Neuron (in vitro differentiated cells): Measurements from ENCODE around the gene TENM4.

Experiments
- H2AFZ ChIP-seq: one replicate; pipeline ENCODE4 v1.6.1; 2013; ENCODE audit warnings: low read depth, mild to moderate bottlenecking, inconsistent platforms, low read length, moderate library complexity
- H3K27me3 ChIP-seq: one replicate; pipeline ENCODE4 v1.6.1; 2013; ENCODE audit warnings: low read length; ENCODE audit not compliant: insufficient read depth
- H3K36me3 ChIP-seq: one replicate; pipeline ENCODE4 v1.6.1; 2013; ENCODE audit warnings: low read length; ENCODE audit not compliant: insufficient read depth
- H3K4me1 ChIP-seq: one replicate; pipeline ENCODE4 v1.6.1; 2013; ENCODE audit warnings: low read length; ENCODE audit not compliant: insufficient read depth
- H3K4me3 ChIP-seq: 2 replicates; pipeline ENCODE4 v1.5.1; 2013; ENCODE audit warnings: mild to moderate bottlenecking, low read length, moderate library complexity
- H3K9me3 ChIP-seq: one replicate; pipeline ENCODE4 v1.6.1; 2013; ENCODE audit warnings: low read length

Gene TENM4

GRCh38 chr11:79467761-79468160 is 26.9 kb upstream of the TENM4 start:
- H3K4me3 ChIP-seq = no peak overlapping the region
- H2AFZ ChIP-seq = no peak overlapping the region
- no peaks in the 10 kb centered on the region for H3K9me3 ChIP-seq
- no peaks in the 10 kb centered on the region for H3K27me3 ChIP-seq
- peaks cover 28% of the 10 kb centered on the region for H3K4me1 ChIP-seq
- no peaks in the 10 kb centered on the region for H3K36me3 ChIP-seq

GRCh38 chr11:79466411-79466810 is 25.6 kb upstream of the TENM4 start:
- no peaks in the 10 kb centered on the region for H3K27me3 ChIP-seq
- H3K4me1 ChIP-seq = peaks cover 18% of the 10 kb centered on the region
- no peak overlapping the region for H2AFZ ChIP-seq
- H3K9me3 ChIP-seq = no peaks in the 10 kb centered on the region
- H3K36me3 ChIP-seq = no peaks in the 10 kb centered on the region
- H3K4me3 ChIP-seq = no peak overlapping the region

GRCh38 chr11:79465160-79465559 is 24.3 kb upstream of the TENM4 start:
- Histone ChIP-seq H2AFZ (no peak overlapping the region), H3K36me3 (no peaks in the 10 kb centered on the region), H3K27me3 (no peaks in the 10 kb centered on the region), H3K4me1 (peaks cover 13% of the 10 kb centered on the region), H3K4me3 (no peak overlapping the region), H3K9me3 (no peaks in the 10 kb centered on the region)

GRCh38 chr11:79461666-79462645 is 21.1 kb upstream of the TENM4 start:
- no peaks in the 10 kb centered on the region for H3K27me3 ChIP-seq
- no peak overlapping the region for H3K4me3 ChIP-seq
- H3K36me3 ChIP-seq = no peaks in the 10 kb centered on the region
- peaks cover 31% of the 10 kb centered on the region for H3K4me1 ChIP-seq
- no peaks in the 10 kb centered on the region for H3K9me3 ChIP-seq
- no peak overlapping the region for H2AFZ ChIP-seq

GRCh38 chr11:79461144-79461543 is 20.3 kb upstream of the TENM4 start:
- Histone ChIP-seq H3K27me3 (no peaks in the 10 kb centered on the region), H3K36me3 (no peaks in the 10 kb centered on the region), H3K4me1 (peaks cover 38% of the 10 kb centered on the region), H3K4me3 (no peak overlapping the region), H3K9me3 (no peaks in the 10 kb centered on the region), H2AFZ (no peak overlapping the region)

- Histone ChIP-seq H3K4me3 (no peak overlapping the region), H3K27me3 (no peaks in the 10 kb centered on the region), H3K4me1 (peaks cover 46% of the 10 kb centered on the region), H3K36me3 (no peaks in the 10 kb centered on the region), H3K9me3 (no peaks in the 10 kb centered on the region), H2AFZ (no peak overlapping the region)
Measured at GRCh38 chr11:79458709-79459108, 17.9 kb upstream of the TENM4 start.

GRCh38 chr11:79456501-79456900 is 15.7 kb upstream of the TENM4 start:
- Histone ChIP-seq H3K4me3 (no peak overlapping the region), H3K27me3 (no peaks in the 10 kb centered on the region), H3K36me3 (no peaks in the 10 kb centered on the region), H2AFZ (no peak overlapping the region), H3K4me1 (peaks cover 37% of the 10 kb centered on the region), H3K9me3 (no peaks in the 10 kb centered on the region)

GRCh38 chr11:79453617-79454016 is 12.8 kb upstream of the TENM4 start:
- H2AFZ ChIP-seq = no peak overlapping the region
- H3K4me1 ChIP-seq = peaks cover 27% of the 10 kb centered on the region
- no peaks in the 10 kb centered on the region for H3K27me3 ChIP-seq
- H3K9me3 ChIP-seq = no peaks in the 10 kb centered on the region
- no peak overlapping the region for H3K4me3 ChIP-seq
- H3K36me3 ChIP-seq = no peaks in the 10 kb centered on the region

- H3K4me3 ChIP-seq = no peak overlapping the region
- no peaks in the 10 kb centered on the region for H3K27me3 ChIP-seq
- H3K36me3 ChIP-seq = no peaks in the 10 kb centered on the region
- peaks cover 14% of the 10 kb centered on the region for H3K4me1 ChIP-seq
- H2AFZ ChIP-seq = no peak overlapping the region
- no peaks in the 10 kb centered on the region for H3K9me3 ChIP-seq
Measured at GRCh38 chr11:79449040-79449439, 8.2 kb upstream of the TENM4 start.

GRCh38 chr11:79447038-79447786 is 6.4 kb upstream of the TENM4 start:
- Histone ChIP-seq H3K27me3 (no peaks in the 10 kb centered on the region), H2AFZ (no peak overlapping the region), H3K4me3 (no peak overlapping the region), H3K4me1 (peaks cover 9% of the 10 kb centered on the region), H3K36me3 (no peaks in the 10 kb centered on the region), H3K9me3 (no peaks in the 10 kb centered on the region)

- H3K27me3 ChIP-seq = no peaks in the 10 kb centered on the region
- peaks cover 15% of the 10 kb centered on the region for H3K4me1 ChIP-seq
- H3K4me3 ChIP-seq = no peak overlapping the region
- no peaks in the 10 kb centered on the region for H3K36me3 ChIP-seq
- no peaks in the 10 kb centered on the region for H3K9me3 ChIP-seq
- H2AFZ ChIP-seq = no peak overlapping the region
Measured at GRCh38 chr11:79444923-79445322, 4.1 kb upstream of the TENM4 start.

- Histone ChIP-seq H3K4me1 (peaks cover 31% of the 10 kb centered on the region), H3K4me3 (peak overlapping the region; percentile 84), H3K27me3 (no peaks in the 10 kb centered on the region), H2AFZ (peak overlapping the region; percentile 44), H3K36me3 (no peaks in the 10 kb centered on the region), H3K9me3 (no peaks in the 10 kb centered on the region)
Measured at GRCh38 chr11:79441461-79441875, 638 bp upstream of the TENM4 start.

GRCh38 chr11:79439886-79440570 is 802 bp downstream of the TENM4 start:
- peak overlapping the region; percentile 84 for H3K4me3 ChIP-seq
- H3K4me1 ChIP-seq = peaks cover 27% of the 10 kb centered on the region
- peak overlapping the region; percentile 44 for H2AFZ ChIP-seq
- no peaks in the 10 kb centered on the region for H3K36me3 ChIP-seq
- H3K27me3 ChIP-seq = no peaks in the 10 kb centered on the region
- no peaks in the 10 kb centered on the region for H3K9me3 ChIP-seq
